Measurements from ENCODE around the gene MAFF.

GRCh38 chr22:38192475-38192863 lies 9.3 kb upstream of the MAFF start:
- TF ChIP-seq CTCF (IDR thresholded peaks at IDR 0.05): no peak
- TF ChIP-seq POLR2A (IDR thresholded peaks at IDR 0.05): no peak
